ENCODE measurements around the gene STX19.

Gene STX19

GRCh38 chr3:94036909-94037507, 8.6 kb upstream of the STX19 start:
- DNase-seq (ENCODE audit: low read depth in 2 of 2) = no peak

GRCh38 chr3:94026623-94027022, 1.8 kb downstream of the STX19 start:
- no peak for DNase-seq (ENCODE audit: low read depth in 2 of 2)

- no peak for DNase-seq (ENCODE audit: low read depth in 2 of 2)
These were observed 4.0 kb downstream of the STX19 start for GRCh38 chr3:94024385-94024784.

- DNase-seq (ENCODE audit: low read depth in 2 of 2) = no peak
These were observed 8.1 kb downstream of the STX19 start for GRCh38 chr3:94020293-94020692.

- DNase-seq (ENCODE audit: low read depth in 2 of 2) = no peak
These were observed 8.7 kb downstream of the STX19 start for GRCh38 chr3:94019659-94020058.

GRCh38 chr3:94015025-94015424, 13.4 kb downstream of the STX19 start:
- DNase-seq (ENCODE audit: low read depth in 2 of 2) = no peak

- DNase-seq (ENCODE audit: low read depth in 2 of 2) = no peak
These were observed 16.2 kb downstream of the STX19 start for GRCh38 chr3:94012185-94012584.

GRCh38 chr3:94011233-94011711, 17.1 kb downstream of the STX19 start:
- DNase-seq (ENCODE audit: low read depth in 2 of 2) = no peak

GRCh38 chr3:94009608-94010007, 18.8 kb downstream of the STX19 start:
- DNase-seq (ENCODE audit: low read depth in 2 of 2) = no peak

- DNase-seq (ENCODE audit: low read depth in 2 of 2) = no peak
These were observed 20.1 kb downstream of the STX19 start for GRCh38 chr3:94008253-94008652.

- no peak for DNase-seq (ENCODE audit: low read depth in 2 of 2)
These were observed 24.0 kb downstream of the STX19 start for GRCh38 chr3:94004301-94004910.

- DNase-seq (ENCODE audit: low read depth in 2 of 2) = no peak
These were observed 26.4 kb downstream of the STX19 start for GRCh38 chr3:94001827-94002495.

- no peak for DNase-seq (ENCODE audit: low read depth in 2 of 2)
These were observed 27.2 kb downstream of the STX19 start for GRCh38 chr3:94001191-94001590.

- no peak for DNase-seq (ENCODE audit: low read depth in 2 of 2)
These were observed 34.3 kb downstream of the STX19 start for GRCh38 chr3:93994056-93994455.

- DNase-seq (ENCODE audit: low read depth in 2 of 2) = no peak
These were observed 36.2 kb downstream of the STX19 start for GRCh38 chr3:93992207-93992606.

- no peak for DNase-seq (ENCODE audit: low read depth in 2 of 2)
These were observed 36.8 kb downstream of the STX19 start for GRCh38 chr3:93991631-93992030.

- no peak for DNase-seq (ENCODE audit: low read depth in 2 of 2)
These were observed 39.2 kb downstream of the STX19 start for GRCh38 chr3:93989241-93989640.

GRCh38 chr3:93988764-93989163, 39.6 kb downstream of the STX19 start:
- DNase-seq (ENCODE audit: low read depth in 2 of 2) = no peak

- no peak for DNase-seq (ENCODE audit: low read depth in 2 of 2)
These were observed 40.1 kb downstream of the STX19 start for GRCh38 chr3:93988283-93988682.

GRCh38 chr3:93984618-93985017, 43.8 kb downstream of the STX19 start:
- DNase-seq (ENCODE audit: low read depth in 2 of 2) = no peak

GRCh38 chr3:93983408-93983807, 45.0 kb downstream of the STX19 start:
- DNase-seq (ENCODE audit: low read depth in 2 of 2) = no peak

GRCh38 chr3:93981649-93982048, 46.7 kb downstream of the STX19 start:
- DNase-seq (ENCODE audit: low read depth in 2 of 2) = no peak
